Measurements from ENCODE around the gene GLIS1.
"Not testable (repeated sequence)": the region's sequence is repeated elsewhere in the genome, so short reads cannot be mapped to it uniquely, and the experiment has no call there.

Gene GLIS1

DNA sequence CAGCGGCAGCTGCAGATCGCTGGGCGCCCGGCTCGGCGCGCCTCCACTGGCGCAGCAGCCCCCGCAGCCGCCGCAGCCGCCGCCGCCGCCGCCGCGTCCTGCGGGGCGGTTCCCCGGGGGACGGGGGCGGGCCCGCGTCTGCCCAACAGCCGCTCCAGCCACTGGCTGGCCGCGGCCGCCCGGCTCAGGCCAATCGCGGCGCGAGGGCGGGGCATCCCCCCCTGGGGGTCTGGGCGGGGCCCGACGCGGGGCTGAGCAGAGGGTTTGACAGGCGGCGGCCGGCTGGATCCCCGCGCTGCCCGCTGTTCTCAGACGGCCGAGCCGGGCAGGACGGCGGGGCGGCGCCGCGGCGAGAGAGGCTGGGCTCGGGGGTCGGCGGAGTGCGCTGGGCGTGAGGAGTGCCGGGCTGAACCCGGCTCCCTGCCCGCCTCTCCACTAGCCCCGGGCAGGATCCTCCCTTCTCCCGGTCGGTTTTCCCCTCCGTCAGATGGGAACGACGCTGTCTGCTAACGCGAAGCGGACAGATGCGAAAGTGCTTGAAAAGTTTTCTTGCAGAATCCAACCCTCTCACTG is at the start of gene GLIS1:
Gene GLIS1, minus strand, starts transcription at position 56 of the 573 bp plus-strand sequence. CDS start 1,100 bp downstream, outside the sequence.
- DNase-seq (ENCODE audit: low spot score), result peak; percentile 59

DNA sequence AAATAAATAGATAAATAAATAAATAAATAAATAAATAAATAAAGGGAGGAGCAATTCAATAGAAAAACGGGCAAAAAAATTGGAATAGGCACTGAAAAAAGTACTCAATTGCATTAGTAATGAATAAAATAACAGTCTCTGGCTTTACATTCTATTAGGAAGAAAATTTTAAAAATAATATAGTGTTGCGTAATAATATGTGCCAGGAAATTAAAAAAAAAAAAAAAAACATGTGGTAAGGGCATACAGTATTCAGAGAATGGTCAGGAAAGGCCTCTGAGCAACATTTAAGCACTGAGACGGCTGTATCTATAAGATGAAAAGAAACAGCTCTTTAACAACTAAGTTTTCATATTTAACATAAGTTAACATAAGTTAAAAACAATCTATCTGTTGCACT is 48.7 kb upstream of the GLIS1 start:
- DNase-seq (ENCODE audit: low spot score), result no peak

DNA sequence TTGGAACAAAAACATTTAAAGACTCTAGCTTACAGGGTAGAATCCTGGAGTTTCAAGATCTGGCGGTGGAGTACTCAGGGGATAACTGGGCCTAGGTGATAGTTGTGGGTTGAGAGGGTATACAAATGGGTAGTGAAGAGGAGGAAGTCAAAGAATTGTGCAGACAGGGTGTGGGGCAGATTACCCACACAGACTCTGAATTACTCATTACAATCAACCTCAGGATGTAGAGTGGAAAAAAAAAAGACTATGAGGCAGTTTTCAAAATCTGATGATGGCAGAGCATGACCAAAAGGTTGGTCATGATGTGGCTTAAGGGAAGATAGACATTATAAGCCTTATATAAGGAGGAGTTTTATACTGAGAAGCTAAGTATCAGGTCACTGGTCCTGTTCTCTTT is 44.1 kb upstream of the GLIS1 start:
- no peak for DNase-seq (ENCODE audit: low spot score)

DNA sequence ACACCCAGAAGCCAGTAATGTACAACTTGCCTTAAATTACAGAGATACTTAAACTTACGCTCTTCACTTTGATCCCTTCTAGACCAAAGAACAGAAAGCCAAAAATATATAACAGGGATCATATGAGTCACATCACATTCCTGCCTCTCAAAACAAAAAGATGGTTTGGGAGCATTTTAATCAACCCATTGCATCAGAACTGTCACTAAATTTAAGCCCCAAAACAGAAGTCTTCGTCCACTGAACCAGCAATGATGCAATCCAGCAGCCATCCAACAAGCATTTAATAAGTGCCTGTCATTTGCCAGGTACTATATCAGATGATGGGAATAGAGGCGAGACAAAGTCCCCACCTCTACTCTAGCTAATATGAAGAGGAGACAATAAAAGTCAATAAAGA is 42.7 kb upstream of the GLIS1 start:
- DNase-seq (ENCODE audit: low spot score), result peak; percentile 9

DNA sequence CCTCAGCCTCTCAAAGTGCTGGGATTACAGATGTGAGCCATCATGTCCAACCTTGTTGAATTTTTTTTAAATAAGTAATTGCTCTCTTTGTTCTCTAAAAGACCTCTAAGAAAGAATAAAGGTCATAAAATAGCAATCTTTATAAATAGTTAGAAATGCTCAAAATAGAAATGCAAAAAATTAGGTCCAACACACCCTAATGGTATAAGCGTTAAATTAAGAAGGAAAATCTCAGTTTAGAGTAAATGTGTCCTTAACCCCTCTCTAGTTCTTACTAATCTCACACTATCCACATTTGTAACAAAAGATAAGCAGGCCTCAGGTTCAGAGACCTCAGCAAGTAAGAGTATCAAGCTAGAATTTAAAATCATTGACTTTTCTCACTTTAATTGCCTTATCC is 38.3 kb upstream of the GLIS1 start:
- no peak for DNase-seq (ENCODE audit: low spot score)

DNA sequence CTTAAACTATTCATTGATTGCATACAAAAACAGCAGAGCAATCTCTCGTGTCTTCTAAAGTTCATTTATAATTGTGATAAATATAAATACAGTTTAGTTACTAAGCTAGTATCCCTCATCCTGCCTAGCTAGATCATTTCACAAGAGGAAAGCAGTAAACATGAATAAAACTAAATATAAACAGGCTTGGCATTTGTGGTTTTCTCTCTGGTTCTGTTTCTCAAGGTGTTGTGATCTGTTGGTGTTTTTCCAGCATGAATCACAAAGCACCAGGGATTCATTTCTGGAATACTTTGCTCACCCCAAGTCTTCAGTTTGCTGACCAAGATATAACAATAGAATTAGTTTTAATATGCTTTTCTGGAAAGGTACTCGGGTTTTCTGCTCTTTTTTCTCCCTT is 32.7 kb upstream of the GLIS1 start:
- peak; percentile 24 for DNase-seq (ENCODE audit: low spot score)

DNA sequence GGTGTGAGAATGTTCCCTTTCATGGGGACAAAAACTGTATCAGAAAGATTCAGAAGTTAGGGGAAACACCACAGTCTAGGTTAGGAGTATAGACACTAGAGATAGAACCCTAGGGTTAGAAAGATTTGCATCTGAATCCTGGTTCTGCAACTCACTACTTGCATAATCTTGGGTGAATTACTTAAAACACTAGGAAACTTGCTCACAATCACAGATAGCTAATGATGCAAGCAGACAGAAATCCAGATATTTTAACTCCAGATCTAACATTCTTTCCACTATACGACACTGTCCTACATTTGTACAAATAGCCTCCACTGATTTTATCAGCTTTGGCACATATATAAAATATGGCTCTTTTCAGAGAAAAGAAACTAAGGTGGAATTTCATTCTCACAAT is 30.8 kb upstream of the GLIS1 start:
- no peak for DNase-seq (ENCODE audit: low spot score)

DNA sequence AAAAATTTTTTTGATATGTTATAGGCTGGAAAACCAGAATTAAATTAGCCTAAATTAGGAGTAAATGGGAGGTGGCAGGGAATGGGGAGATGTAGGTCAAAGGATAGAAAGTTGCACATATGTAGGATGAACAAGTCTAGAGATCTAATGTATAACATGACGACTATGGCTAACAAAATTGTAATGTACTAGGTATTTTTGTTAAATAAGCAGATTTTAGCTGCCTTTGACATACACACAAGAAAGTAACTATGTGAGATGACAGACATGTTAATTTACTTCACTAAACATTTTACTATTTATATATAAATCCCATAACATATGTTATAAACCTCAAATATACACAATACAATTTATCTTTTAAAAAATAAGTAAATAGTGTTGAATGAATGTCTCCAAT is 30.2 kb upstream of the GLIS1 start:
- DNase-seq (ENCODE audit: low spot score), result no peak

- no peak for DNase-seq (ENCODE audit: low spot score)
Observed at GRCh38 chr1:53766831-53767405, 28.0 kb upstream of the GLIS1 start.

DNA sequence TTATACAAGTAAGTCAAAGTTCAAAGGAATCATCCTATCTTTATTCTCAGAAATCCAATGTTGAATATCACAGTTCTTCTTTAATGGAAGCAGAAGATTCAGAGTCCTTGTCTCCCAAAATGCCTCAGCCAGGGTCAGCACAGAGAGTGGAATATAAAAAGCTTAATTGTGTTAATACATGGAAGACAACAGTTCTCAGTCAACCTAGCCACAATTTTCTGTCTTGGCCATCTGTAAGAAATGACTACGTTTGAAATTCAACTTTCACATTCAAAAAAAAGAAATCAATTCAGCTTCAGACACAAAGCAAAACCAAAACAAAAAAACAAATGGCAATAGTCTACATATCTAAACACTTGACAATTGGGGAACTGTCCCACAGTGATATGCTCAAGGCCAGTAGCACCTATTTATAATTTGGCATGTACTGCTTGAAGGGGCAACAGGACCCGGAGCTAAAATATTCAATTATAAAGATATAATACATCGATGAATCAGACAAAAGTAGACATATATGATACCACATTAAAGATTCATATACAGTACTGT is 27.3 kb upstream of the GLIS1 start:
- DNase-seq (ENCODE audit: low spot score), result no peak

DNA sequence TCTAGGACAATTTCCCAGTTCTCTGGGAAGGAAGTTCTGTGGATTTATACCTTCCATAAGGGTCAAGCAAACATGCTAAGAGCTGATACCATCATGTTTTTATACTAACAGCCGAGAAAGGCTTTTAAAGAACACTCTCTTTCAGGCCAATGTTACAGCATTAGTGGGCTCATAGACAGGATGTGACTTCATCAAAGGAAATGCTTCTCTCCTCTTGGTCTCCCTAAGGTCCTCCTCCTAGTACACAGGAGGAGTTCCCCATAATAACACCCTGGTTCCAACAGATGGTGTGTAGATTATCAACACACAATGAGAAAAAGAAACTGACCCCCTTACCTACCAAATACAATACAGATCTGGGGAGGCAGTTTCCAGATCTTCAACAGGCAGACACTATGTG is 26.7 kb upstream of the GLIS1 start:
- no peak for DNase-seq (ENCODE audit: low spot score)

GRCh38 chr1:53763911-53764310 is 24.9 kb upstream of the GLIS1 start:
- DNase-seq (ENCODE audit: low spot score), result no peak

GRCh38 chr1:53763461-53763860 is 24.5 kb upstream of the GLIS1 start:
- no peak for DNase-seq (ENCODE audit: low spot score)

DNA sequence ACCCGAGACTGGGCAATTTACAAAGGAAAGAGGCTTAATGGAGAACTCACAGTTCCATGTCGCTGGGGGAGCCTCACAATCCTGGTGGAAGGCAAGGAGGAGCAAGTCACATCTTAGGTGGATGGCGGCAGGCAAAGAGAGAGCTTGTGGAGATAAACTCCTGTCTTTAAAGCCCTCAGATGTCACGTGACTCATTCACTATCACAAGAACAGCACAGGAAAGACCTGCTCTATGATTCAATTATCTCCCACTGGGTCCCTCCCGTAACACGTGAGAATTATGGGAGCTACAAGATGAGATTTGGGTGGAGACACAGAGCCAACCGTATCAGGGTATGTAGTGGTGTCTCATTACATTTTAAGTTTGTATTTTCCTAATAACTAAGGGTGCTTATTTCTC is 21.5 kb upstream of the GLIS1 start:
- not testable (repeated sequence) for DNase-seq (ENCODE audit: low spot score)

DNA sequence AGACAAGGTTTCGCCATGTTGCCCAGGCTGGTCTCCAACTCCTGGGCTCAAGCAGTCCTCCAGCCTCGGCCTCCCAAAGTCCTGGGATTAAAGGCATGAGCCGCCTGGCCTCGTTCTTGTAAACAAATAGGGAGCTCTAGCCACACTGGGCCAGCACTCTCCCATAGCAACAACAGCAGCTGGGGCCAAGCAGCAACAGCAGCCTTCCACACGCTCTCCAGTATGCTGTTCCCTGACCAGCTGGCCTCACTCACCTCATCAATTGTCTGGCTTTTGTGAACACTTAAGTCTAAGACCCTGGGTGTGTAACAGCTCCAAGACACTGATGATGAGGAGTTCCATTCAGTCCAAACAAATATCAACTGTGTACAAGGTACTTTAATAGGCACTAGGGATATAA is 16.9 kb upstream of the GLIS1 start:
- DNase-seq (ENCODE audit: low spot score), result no peak

- DNase-seq (ENCODE audit: low spot score), result peak; percentile 46
Observed at GRCh38 chr1:53754484-53755312, 15.7 kb upstream of the GLIS1 start.

GRCh38 chr1:53752281-53752680 is 13.3 kb upstream of the GLIS1 start:
- no peak for DNase-seq (ENCODE audit: low spot score)

DNA sequence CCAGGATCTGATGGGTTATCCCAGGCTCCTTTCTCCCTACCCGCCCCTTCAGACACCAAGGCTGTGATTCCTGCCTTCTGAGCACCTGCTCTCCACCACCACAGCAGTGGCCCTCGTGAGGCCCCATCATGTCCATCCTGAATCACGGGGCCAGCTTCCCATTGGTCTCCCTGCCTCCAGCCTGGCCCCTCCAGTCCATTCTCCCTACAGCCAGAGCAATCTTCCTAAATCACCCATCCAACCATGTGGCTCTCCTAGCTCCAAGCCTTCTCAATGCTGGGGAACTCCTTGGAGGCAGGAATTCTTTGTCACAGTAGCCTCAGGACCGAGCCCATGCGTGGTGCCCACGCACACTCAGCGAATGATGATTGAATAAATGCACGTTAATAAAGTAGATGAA is 8.9 kb upstream of the GLIS1 start:
- no peak for DNase-seq (ENCODE audit: low spot score)

DNA sequence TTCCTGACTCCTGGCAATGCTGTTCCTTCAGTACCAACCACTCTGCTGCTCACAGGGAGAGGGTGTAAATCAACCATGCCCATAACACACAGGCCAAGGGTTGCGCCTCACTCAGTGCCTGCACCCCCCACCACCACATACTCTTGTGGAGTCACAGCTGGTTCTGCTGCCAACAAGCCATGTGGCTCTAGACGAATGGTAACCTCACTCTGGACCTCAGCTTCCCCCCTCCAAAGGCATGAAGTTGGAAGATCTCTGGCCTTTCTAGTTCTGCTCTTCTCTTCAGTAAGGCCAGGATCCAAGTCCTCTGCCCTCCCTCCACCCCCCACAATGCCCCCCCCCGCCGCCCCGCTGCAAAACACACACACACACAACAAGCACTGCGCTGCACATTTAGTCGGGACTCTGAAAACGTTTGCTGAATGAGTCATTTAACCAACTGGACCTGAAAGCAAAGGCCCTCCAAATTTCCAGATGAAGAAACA is 1.7 kb upstream of the GLIS1 start:
- DNase-seq (ENCODE audit: low spot score), result no peak

DNA sequence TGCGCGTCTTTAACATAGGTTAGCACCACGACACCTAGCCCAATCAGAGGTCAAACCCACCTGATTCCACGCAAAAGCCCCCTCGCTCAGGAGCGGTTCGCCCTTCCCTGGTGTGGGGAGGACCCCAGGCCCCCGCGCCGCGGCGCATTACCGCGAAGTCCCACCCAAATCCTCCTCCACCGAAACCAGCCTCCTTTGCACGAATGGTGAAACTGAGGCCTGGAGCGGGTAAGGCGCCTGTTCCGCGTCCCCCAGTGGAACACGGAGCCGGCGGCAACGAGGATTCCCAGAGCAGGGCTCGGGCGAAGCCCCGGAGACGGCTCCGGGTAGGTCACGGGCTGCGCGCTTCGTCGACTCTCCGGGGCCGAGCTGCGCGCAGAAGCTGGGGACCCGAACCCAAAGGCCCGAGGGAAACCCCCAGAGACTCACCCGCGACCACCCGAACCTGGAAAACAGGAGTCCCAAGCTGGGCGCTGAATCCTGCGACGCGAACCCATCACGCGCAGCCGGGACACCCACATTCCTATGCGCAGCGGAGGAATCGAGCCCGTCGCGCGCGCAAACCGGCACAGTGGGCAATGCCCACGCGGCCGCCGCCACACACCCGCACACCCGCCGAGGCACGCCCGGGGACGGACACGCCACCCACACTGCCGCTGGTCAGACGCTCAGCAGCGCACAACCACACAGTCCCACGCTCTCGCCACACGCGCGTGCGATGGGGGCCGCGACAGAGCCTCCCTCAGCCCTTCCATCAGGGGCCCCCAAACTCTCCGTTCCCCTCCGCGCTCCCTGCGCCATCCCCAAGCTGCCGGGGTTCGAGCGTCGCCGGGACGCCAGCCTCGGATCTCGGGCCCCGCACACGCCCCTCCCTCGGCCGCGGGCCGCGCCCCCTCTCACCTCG is 507 bp downstream of the GLIS1 start:
- DNase-seq (ENCODE audit: low spot score), result no peak

GRCh38 chr1:53737648-53738204 is 1.2 kb downstream of the GLIS1 start:
- no peak for DNase-seq (ENCODE audit: low spot score)

- DNase-seq (ENCODE audit: low spot score), result no peak
Observed at GRCh38 chr1:53736290-53736689, 2.7 kb downstream of the GLIS1 start.
